Fibroblast of lung (primary cell): Measurements from ENCODE around the gene PFN1.

Experiments
- EZH2 ChIP-seq: IDR thresholded peaks from 2 replicates; pipeline ENCODE4 v1.5.1; 2012; ENCODE audit warnings: low read length, control low read depth, mild to moderate bottlenecking; ENCODE audit errors: missing control alignments
- TF ChIP-seq, protein P1 (sequence below), 2 donors: IDR thresholded peaks in 1 of 2; conservative IDR thresholded peaks in 1 of 2; 1 replicate in 1 of 2; 2 replicates in 1 of 2; pipeline ENCODE4 v1.5.1; 2011 to 2012; ENCODE audit warnings: low read length in 2 of 2, control low read depth in 1 of 2, inconsistent platforms in 1 of 2, low read depth in 1 of 2, mild to moderate bottlenecking in 1 of 2

DNA sequence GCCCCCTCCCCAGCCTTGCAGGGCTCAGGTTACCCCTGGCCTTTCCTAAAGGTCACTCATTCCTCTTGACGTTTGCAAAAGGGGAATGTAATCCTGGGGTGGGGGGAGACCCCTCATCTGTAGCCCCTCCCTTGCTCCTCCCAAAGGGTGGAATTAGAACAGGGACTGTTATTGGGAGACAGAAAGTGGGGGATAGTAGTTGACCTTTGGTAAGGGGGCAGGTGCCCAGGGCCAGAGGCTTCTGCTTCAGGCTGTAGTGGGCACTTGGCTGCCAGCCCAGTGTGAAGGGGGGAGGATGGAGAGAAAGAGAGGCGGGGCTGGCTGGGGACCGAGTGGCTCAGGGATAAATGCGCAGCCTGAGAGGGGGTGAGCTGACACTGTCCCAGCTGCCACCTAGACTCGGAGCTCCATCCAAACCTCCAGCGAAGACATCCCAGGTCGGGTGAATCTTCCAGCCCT is 2.4 kb upstream of the PFN1 start, which contains the start of gene ENO3:
- TF ChIP-seq, protein P1, sequence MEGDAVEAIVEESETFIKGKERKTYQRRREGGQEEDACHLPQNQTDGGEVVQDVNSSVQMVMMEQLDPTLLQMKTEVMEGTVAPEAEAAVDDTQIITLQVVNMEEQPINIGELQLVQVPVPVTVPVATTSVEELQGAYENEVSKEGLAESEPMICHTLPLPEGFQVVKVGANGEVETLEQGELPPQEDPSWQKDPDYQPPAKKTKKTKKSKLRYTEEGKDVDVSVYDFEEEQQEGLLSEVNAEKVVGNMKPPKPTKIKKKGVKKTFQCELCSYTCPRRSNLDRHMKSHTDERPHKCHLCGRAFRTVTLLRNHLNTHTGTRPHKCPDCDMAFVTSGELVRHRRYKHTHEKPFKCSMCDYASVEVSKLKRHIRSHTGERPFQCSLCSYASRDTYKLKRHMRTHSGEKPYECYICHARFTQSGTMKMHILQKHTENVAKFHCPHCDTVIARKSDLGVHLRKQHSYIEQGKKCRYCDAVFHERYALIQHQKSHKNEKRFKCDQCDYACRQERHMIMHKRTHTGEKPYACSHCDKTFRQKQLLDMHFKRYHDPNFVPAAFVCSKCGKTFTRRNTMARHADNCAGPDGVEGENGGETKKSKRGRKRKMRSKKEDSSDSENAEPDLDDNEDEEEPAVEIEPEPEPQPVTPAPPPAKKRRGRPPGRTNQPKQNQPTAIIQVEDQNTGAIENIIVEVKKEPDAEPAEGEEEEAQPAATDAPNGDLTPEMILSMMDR (conservative IDR thresholded peaks at IDR 0.05 in 1 of 2, IDR thresholded peaks at IDR 0.05 in 1 of 2; ENCODE audit: low read depth in 1 of 2, low read length in 2 of 2), result no peak
- TF ChIP-seq EZH2, result no peak
